NK-92 (cell line): Measurements from ENCODE around the gene TGM5.
A peak's percentile ranks its signal among the peaks of the same experiment; 100 is the strongest.
"Not testable (repeated sequence)": the region's sequence is repeated elsewhere in the genome, so short reads cannot be mapped to it uniquely, and the experiment has no call there.

Source experiments
- DNase-seq: peaks from one replicate; lab custom pipeline; 2025; ENCODE audit not compliant: unreplicated experiment; lab: John Stamatoyannopoulos, UW

The TGM5 gene

DNA sequence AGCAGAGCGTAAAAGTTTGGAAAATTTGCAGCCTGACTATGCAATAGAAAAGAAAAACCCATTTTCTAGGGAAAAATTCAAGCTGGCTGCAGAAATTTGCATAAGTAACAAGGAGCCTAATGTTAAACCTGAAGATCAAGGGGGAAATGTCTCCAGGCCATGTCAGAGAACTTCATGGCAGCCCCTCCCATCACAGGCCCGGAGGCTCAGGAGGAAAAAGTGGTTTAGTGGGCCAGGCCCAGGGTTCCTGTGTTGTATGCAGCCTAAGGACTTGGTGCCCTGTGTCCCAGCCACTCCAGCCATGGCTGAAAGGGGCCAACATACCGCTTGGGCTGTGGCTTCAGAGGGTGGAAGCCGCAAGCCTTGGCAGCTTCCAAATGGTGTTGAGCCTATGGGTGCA, 68.2 kb downstream of the TGM5 start:
- not testable (repeated sequence) for DNase-seq

DNA sequence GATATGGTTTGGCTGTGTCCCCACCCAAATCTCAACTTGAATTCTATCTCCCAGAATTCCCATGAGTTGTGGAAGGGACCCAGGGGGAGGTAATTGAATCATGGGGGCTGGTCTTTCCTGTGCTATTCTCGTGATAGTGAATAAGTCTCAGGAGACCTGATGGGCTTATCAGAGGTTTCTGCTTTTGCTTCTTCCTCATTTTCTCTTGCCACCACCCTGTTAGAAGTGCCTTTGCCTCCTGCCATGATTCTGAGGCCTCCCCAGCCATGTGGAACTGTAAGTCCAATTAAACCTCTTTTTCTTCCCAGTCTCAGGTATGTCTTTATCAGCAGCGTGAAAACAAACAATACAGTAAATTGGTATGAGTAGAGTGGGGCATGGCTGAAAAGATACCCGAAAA, 69.0 kb downstream of the TGM5 start:
- DNase-seq: not testable (repeated sequence)

- DNase-seq: no peak
Observed at GRCh38 chr15:43196760-43197548, 69.8 kb downstream of the TGM5 start.

GRCh38 chr15:43194795-43195194, 71.9 kb downstream of the TGM5 start:
- DNase-seq: no peak

GRCh38 chr15:43193710-43194109, 73.0 kb downstream of the TGM5 start:
- DNase-seq: no peak

DNA sequence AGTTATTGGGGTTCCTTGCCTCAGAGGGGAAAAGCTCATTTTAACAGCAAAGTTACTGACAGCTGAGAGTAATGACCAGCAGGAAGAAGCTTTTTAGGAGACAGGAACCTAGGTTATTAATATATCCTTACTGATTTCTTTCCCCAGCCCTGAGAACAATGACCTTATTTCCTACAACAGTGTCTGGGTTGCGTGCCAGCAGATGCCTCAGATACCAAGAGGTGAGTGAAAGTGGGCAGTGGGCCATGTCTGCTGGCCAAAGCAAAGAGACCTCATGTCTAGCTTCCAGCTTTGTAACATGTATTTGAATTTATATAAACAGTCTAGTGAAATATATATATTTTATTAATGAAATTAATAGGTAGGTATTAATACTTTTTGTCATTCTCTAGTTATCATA, 76.5 kb downstream of the TGM5 start:
- no peak for DNase-seq

DNA sequence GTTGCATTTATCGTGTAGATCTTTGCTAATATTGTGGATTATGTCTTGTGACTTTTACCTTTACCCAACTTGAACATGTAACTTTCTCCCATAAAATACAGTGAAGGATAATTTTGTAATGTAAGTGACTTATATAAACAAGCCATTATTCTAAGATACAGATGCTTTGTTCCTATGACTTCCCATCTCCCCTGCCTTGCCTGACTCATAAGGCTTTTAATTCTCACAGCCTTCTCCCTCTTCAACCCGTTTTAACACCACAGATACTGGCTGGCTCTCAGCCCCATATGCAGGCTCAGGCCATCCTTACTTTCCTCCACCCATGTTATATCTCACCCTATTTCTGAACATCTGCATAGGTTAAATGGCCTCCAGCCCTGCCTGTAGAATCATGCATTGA, 77.4 kb downstream of the TGM5 start:
- DNase-seq: no peak

DNA sequence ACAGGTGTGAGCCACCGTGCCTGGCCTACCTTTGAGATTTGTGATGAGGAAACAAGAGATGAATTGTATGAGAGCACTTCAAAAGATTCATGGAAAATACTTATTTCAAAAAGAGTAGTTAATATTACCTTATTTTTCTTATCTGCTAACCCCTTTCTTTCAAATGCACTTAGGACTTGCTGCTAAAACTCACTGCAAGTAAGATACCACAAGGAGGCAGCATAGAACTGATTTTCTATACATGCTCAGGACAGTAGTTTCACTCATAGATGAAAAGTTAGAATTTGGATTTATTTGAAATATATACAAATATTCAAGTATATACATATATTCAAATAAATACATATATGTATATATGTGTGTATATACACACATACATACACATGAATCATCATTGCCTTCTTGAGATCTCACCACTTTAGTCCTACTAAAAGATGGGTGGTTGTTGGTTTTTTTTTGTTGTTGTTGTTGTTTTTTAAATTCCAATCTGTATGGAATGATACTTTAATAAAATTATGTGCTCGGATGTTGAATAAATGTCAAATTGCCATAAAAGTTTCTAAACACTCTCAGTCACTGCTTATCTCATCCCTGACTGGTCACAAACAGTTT, 79.1 kb downstream of the TGM5 start:
- DNase-seq: no peak

- no peak for DNase-seq
Observed at GRCh38 chr15:43186003-43186353, 80.8 kb downstream of the TGM5 start.

GRCh38 chr15:43185157-43186002, 81.3 kb downstream of the TGM5 start, which contains the start of gene CCNDBP1:
Gene CCNDBP1 (plus strand): TSS chr15:43185403. CDS start chr15:43185499, 96 bp downstream.
- DNase-seq: peak; percentile 53

- no peak for DNase-seq
Observed at GRCh38 chr15:43184407-43185124, 82.2 kb downstream of the TGM5 start.

DNA sequence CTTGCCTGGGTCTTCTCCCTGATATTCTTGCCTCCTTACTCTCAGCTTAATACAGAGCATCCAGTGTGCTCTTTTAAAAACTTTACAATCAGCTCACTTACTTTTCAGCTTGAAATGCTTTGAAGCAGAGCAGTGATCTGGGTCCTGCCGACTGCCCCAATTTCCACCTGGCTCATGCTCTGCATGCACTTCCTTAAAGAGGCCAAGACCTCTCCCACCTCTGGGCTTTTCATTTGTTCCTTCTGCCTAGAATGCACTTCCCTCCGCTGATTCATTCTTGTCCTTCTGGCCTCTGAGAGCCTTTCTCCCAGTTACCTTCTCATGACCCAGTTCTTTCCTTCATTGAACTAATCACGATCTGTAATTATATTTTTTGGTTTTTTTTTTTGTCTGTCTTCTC, 83.5 kb downstream of the TGM5 start:
- no peak for DNase-seq
